Effector memory CD8-positive, alpha-beta T cell (primary cell): ENCODE measurements around the gene MRAS.
"Not testable (repeated sequence)": the region's sequence is repeated elsewhere in the genome, so short reads cannot be mapped to it uniquely, and the experiment has no call there.

Source experiments
- ATAC-seq: fragments of 150-1000 bp; cut with Tn5 transposase; replicated peaks from 2 replicates; pipeline ENCODE4 v1.10.0; 2021; ENCODE audit warnings: mild to moderate bottlenecking, moderate library complexity
- DNase-seq, 3 experiments: peaks; one replicate each; pipeline ENCODE4 v3.0.0; 2021
- H3K27ac Mint-ChIP-seq, 2 donors: one replicate each; pipeline ENCODE4 v1.8.0; 2022; ENCODE audit warnings: mild to moderate bottlenecking in 2 of 2, mixed read lengths in 2 of 2, moderate library complexity in 2 of 2
- H3K27me3 Mint-ChIP-seq, 2 donors: one replicate each; pipeline ENCODE4 v1.8.0; 2022; ENCODE audit warnings: mixed read lengths in 2 of 2
- H3K36me3 Mint-ChIP-seq: one replicate; pipeline ENCODE4 v1.8.0; 2022; ENCODE audit warnings: mild to moderate bottlenecking, moderate library complexity, mixed read lengths; ENCODE audit not compliant: insufficient read depth
- H3K4me1 Mint-ChIP-seq, 2 donors: one replicate each; pipeline ENCODE4 v1.8.0; 2022; ENCODE audit warnings: low read depth in 2 of 2, mixed read lengths in 2 of 2
- H3K4me3 Mint-ChIP-seq, 2 donors: one replicate each; pipeline ENCODE4 v1.8.0; 2022; ENCODE audit warnings: mild to moderate bottlenecking in 2 of 2, mixed read lengths in 2 of 2, moderate library complexity in 2 of 2
- H3K9me3 Mint-ChIP-seq, 2 donors: one replicate each; pipeline ENCODE4 v1.8.0; 2022; ENCODE audit warnings: mixed read lengths in 2 of 2

Gene MRAS

GRCh38 chr3:138445654-138446053 lies 97.3 kb downstream of the MRAS start:
- ATAC-seq (no peak), DNase-seq (no peak)
- Mint-ChIP-seq H3K9me3 (no peaks in the 10 kb centered on the region), H3K27ac (no peak overlapping the region), H3K4me3 (no peak overlapping the region), H3K27me3 (peaks cover 0 to 28% of the 10 kb centered on the region in 2 donors), H3K36me3 (no peaks in the 10 kb centered on the region), H3K4me1 (no peaks in the 10 kb centered on the region)

- Mint-ChIP-seq H3K4me3 (no peak overlapping the region), H3K27ac (no peak overlapping the region), H3K27me3 (peaks cover 6 to 12% of the 10 kb centered on the region in 2 donors), H3K36me3 (no peaks in the 10 kb centered on the region), H3K4me1 (no peaks in the 10 kb centered on the region), H3K9me3 (no peaks in the 10 kb centered on the region)
- no peak for DNase-seq
- no peak for ATAC-seq
These were observed 100.3 kb downstream of the MRAS start for GRCh38 chr3:138448631-138449030.

- H3K36me3 Mint-ChIP-seq, result no peaks in the 10 kb centered on the region
- no peaks in the 10 kb centered on the region for H3K9me3 Mint-ChIP-seq
- DNase-seq (no peak), ATAC-seq (no peak)
- H3K4me1 Mint-ChIP-seq, result no peaks in the 10 kb centered on the region
- no peak overlapping the region for H3K4me3 Mint-ChIP-seq
- peaks cover 7 to 11% of the 10 kb centered on the region in 2 donors for H3K27me3 Mint-ChIP-seq
- H3K27ac Mint-ChIP-seq, result no peak overlapping the region
These were observed 101.1 kb downstream of the MRAS start for GRCh38 chr3:138449490-138449889.

GRCh38 chr3:138450181-138450580 lies 101.8 kb downstream of the MRAS start:
- Mint-ChIP-seq H3K36me3 (no peaks in the 10 kb centered on the region), H3K27me3 (peaks cover 14% of the 10 kb centered on the region in 2 donors), H3K4me1 (no peaks in the 10 kb centered on the region), H3K27ac (no peak overlapping the region), H3K9me3 (no peaks in the 10 kb centered on the region), H3K4me3 (no peak overlapping the region)
- ATAC-seq (no peak), DNase-seq (no peak)

- H3K36me3 Mint-ChIP-seq, result no peaks in the 10 kb centered on the region
- H3K27ac Mint-ChIP-seq, result no peak overlapping the region
- peaks cover 14 to 21% of the 10 kb centered on the region in 2 donors for H3K27me3 Mint-ChIP-seq
- ATAC-seq, result no peak
- no peaks in the 10 kb centered on the region for H3K4me1 Mint-ChIP-seq
- DNase-seq, result no peak
- H3K4me3 Mint-ChIP-seq, result no peak overlapping the region
- H3K9me3 Mint-ChIP-seq, result no peaks in the 10 kb centered on the region
These were observed 102.5 kb downstream of the MRAS start for GRCh38 chr3:138450704-138451424.

GRCh38 chr3:138451595-138452162 lies 103.3 kb downstream of the MRAS start:
- Mint-ChIP-seq H3K9me3 (no peaks in the 10 kb centered on the region), H3K4me3 (no peak overlapping the region), H3K4me1 (no peaks in the 10 kb centered on the region), H3K36me3 (no peaks in the 10 kb centered on the region), H3K27me3 (peaks cover 13 to 21% of the 10 kb centered on the region in 2 donors), H3K27ac (no peak overlapping the region)
- ATAC-seq (no peak), DNase-seq (no peak)

- Mint-ChIP-seq H3K27me3 (peaks cover 18 to 21% of the 10 kb centered on the region in 2 donors), H3K4me1 (peaks cover 0 to 2% of the 10 kb centered on the region in 2 donors), H3K4me3 (no peak overlapping the region), H3K36me3 (no peaks in the 10 kb centered on the region), H3K27ac (no peak overlapping the region), H3K9me3 (no peaks in the 10 kb centered on the region)
- ATAC-seq, result no peak
- DNase-seq, result no peak
These were observed 104.1 kb downstream of the MRAS start for GRCh38 chr3:138452436-138452835.

- peaks cover 21 to 32% of the 10 kb centered on the region in 2 donors for H3K27me3 Mint-ChIP-seq
- not testable (repeated sequence) for H3K36me3 Mint-ChIP-seq, H3K4me1 Mint-ChIP-seq, ATAC-seq, DNase-seq, H3K9me3 Mint-ChIP-seq, H3K27ac Mint-ChIP-seq, H3K4me3 Mint-ChIP-seq
These were observed 105.6 kb downstream of the MRAS start for GRCh38 chr3:138453940-138454339.
